Pons (tissue), 1 donor: Measurements from ENCODE around the gene GFOD1.
"Not testable (repeated sequence)": the region's sequence is repeated elsewhere in the genome, so short reads cannot be mapped to it uniquely, and the experiment has no call there.

ENCODE experiments used
- DNase-seq: peaks from one replicate; pipeline ENCODE4 v3.0.0-alpha.2; 2016; ENCODE audit warnings: low spot score

GFOD1 gene

GRCh38 chr6:13404892-13405254 lies 82.5 kb downstream of the GFOD1 start:
- DNase-seq: no peak

DNA sequence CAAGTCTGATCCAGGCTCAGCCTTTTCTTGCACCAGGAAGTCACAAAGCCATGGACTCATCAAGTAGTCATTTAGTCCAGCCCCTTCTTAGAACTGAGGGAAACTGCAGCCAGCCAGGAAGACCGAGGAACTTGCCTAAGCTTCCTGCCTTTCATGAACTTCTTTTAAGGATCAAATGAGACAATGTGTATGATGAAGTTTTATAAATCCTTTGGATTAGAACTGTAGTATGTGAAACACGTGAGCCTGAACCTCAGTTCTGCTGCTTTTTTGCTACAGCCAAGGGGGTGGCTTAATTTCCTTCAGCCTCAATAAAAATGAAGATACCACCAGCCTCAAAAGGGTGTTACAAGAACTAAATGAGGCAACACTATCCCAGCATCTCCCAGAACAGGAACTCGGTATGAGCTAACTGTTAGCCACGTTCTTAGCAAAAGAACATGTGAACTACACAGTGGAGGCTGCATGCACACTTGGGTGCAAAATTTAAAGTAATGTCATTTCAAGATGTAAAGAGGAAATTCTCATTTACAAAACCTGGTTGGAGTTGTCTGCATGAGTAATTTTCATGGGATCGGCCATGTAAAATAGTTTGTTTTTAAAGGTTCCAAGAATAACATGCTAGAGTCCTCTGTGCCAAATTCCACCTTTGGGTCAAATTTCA lies 83.0 kb downstream of the GFOD1 start:
- DNase-seq: no peak

- DNase-seq: no peak
Measured at GRCh38 chr6:13402711-13403110, 84.7 kb downstream of the GFOD1 start.

DNA sequence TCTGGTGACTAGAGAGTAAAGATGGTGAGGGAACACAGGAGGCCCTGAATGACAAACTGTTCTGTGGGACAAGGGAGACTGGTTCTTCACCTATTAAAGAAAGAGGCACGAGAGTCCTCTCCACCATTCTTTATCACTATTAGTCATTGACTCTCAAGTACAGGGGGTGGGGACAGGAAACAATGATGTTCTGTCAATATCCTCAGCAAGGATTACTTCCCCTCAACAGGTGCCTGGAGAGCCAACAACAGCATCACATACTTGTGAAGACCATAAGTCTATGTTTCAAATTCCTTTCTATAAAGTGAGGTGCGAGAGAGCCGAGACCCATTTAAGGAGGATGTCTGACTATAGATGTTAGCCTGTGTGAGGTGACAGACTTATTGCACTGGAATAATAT lies 86.6 kb downstream of the GFOD1 start:
- DNase-seq: no peak

DNA sequence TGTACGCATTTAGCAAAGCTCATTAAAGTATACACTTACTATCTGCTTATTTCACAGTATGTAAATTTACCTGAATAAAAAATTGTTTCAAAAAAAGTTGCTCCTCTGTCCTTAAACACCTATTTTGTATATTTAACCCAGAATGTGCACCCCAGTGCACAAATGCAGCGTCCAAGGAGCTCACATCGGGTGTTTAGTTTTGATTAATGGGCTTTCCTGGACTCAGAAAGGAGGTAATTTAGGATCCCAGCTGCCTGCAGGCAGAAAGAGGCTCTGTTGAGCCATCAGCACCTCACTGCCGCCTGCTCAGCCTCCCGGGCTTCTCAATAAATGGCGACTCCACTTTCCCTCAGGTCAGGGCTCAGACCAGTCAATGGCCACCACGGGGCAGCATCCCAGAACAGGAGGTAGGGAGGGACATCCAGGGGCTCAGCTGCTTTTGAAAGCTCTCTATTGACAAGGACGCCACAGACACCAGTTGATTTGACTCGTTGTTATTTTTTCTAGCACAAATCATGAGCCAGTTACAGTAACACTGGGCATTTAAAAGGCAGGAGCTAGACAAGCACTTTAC lies 88.9 kb downstream of the GFOD1 start:
- DNase-seq: no peak

DNA sequence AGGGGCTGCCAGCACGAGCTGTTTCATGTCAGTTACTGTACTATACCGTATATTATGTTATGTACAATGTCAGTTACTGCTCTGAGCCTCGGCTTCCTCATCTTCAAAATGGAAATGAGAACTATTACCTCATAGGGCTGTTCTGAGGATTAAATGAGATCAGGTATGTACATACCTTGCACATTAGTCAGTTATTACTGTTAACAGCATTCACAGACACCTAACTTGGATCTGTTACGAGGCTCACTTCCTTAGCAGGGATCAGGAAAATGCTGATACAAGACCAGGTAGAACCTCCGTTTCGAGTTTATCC lies 89.4 kb downstream of the GFOD1 start:
- no peak for DNase-seq

DNA sequence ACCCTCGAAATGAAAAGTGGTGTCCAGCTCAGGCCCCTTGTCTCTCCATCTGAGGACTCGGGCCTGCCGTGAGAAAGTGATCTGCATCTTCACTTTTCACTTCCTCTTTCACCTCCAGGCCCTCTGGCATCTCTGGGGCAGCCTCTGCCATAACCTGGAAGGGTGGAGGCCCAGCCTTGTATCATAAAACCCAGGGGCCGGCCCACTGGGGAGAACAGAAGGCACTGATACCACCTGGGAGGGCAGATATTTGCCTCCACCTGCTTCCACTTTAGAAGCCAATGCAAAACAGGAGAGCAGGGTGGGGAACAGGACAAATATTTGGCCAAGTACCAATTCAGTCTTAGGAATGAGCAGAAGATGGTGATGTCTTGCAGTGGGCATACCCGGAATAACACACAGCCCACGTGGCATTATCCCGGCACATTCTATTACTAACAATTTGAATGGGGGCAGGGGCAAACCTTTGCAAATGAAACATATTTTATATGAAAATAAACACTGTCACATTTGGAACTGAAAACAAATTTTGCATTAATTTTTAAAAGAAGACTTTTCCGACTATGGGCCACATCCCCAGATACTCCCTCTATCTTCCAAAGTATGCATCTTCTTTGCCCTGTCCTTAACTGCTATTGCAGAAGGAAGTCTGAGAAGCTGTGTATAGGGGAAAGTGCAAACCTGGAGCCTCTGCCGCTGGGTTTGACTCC lies 89.9 kb downstream of the GFOD1 start:
- no peak for DNase-seq

DNA sequence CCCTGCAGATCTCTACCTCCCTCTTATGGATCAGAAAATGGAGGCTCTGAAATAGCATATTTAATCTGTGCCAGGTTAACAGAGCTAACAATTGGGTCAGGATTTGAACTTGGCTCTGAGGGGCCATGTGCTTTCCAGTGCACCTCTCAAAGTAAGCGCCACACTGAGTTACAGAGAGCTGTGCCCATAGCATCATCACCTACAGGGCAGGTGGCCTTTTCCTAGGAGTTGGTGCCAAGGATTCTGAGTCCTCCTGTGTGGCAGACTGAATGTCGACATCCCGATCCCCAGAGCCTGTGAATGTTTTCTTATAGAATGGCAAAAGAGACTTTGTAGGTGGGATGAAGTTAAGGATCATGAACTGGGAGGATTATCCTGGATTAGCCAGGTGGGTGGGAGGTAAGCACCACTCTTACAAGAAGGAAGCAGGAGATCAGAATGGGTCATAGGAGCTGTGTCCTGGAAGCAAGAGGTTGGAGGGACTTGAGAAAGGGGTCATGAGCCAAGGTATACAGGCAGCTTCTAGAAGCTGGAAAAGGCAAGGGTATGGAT lies 91.1 kb downstream of the GFOD1 start:
- DNase-seq: no peak

GRCh38 chr6:13395272-13396237 lies 91.8 kb downstream of the GFOD1 start:
- peak; percentile 80 for DNase-seq

DNA sequence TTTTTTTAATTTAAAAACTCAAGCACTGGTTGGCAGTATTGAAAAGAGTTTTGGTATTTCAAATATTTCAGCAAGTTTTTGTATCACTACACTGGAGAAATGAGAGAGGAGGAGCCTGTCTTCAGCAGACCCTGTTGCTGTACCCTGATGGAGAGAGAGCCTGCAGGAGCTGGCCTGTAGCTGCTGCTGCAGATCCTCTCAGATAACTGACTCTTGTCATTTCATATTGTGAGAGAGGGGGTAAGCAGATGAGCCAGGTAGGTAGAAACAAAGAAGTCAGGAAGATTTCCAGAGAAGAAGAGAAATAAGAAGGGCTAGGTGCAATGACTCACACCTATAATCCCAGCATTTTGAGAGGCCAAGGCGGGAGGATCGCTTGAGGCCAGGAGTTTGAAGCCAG lies 94.9 kb downstream of the GFOD1 start:
- no peak for DNase-seq

DNA sequence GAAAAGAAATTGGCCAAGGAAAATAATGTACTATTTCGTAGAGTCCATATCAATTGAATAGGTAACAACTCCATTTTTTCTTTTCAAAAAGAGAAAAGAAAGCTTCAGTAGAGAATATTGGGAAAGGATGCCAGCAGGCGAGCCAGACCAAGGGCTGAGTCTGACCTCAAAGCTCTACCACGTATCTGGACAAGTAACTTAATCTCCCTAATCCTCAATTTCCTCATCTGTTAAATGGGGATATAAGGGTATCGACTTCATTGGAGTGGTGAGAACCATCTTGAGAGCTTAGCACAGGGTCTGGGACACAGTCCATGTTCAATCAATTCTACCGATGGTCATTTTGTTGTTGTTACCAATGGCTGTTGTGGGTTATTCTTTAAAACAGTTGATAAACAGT lies 95.9 kb downstream of the GFOD1 start:
- DNase-seq: no peak

DNA sequence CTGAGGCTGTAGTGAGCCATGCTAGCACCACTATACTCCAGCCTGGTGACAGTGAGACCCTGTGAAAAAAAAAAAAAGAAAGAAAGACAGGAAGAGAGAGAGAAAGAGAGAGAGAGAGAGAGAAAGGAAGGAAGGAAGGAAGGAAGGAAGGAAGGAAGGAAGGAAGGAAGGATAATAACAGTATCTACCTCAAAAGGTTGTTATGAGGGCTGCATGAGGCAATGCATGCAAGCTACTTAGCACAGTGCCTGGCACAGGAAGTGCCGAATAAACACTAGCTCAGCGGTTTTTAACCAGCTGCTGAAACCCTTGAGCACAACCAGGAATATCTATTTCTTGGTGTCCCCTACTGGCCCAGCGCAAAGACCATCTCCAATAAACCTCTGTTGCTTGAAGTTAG lies 96.7 kb downstream of the GFOD1 start:
- no peak for DNase-seq

GRCh38 chr6:13389237-13389636 lies 98.2 kb downstream of the GFOD1 start:
- not testable (repeated sequence) for DNase-seq

DNA sequence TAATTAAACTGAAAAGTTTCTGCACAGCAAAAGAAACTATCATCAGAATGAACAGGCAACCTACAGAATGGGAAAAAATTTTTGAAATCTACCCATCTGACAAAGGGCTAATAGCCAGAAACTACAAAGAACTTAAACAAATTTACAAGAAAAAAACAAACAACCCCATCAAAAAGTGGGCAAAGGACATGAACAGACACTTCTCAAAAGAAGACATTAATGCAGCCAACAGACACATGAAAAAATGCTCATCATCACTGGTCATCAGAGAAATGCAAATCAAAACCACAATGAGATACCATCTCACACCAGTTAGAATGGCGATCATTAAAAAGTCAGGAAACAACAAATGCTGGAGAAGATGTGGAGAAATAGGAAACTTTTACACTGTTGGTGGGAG lies 98.6 kb downstream of the GFOD1 start:
- not testable (repeated sequence) for DNase-seq

DNA sequence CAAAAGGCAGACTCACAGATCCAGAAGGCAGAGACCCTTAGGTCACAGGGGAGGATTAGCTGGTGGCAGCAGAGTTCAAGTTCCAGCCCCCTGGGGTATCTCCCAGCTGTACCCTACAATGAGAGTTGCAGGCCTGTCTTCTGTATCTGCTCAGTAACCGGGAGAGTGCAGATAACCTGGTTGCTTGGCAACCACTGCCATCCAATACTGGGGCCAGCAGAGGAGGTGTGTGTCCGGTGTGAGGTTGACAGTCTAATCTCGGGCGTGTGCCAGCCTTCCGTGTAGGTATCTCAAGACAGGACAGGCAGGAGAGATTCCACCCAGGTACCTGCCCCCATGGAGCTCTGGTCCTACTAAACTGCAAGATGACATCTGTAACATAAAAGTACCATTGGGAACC lies 102.4 kb downstream of the GFOD1 start:
- DNase-seq: no peak

DNA sequence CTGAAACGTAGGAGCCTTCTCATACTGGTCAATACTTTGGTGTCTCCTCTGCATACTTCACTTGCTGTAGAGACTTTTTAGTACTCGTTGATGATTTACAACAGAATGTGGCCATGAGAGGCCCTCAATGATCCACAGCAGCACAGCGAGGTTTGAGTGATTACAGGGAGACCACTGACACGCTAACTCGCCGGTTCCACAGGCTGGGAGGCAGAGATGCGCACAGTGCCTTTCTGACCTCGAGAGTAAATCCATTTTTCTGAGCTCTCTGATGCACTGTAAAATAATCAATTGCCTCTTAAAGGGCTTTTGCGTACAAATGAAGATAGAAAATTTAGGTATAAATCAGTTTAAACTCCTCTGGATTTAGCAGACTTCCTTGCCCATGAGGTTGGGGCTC lies 102.9 kb downstream of the GFOD1 start:
- no peak for DNase-seq

DNA sequence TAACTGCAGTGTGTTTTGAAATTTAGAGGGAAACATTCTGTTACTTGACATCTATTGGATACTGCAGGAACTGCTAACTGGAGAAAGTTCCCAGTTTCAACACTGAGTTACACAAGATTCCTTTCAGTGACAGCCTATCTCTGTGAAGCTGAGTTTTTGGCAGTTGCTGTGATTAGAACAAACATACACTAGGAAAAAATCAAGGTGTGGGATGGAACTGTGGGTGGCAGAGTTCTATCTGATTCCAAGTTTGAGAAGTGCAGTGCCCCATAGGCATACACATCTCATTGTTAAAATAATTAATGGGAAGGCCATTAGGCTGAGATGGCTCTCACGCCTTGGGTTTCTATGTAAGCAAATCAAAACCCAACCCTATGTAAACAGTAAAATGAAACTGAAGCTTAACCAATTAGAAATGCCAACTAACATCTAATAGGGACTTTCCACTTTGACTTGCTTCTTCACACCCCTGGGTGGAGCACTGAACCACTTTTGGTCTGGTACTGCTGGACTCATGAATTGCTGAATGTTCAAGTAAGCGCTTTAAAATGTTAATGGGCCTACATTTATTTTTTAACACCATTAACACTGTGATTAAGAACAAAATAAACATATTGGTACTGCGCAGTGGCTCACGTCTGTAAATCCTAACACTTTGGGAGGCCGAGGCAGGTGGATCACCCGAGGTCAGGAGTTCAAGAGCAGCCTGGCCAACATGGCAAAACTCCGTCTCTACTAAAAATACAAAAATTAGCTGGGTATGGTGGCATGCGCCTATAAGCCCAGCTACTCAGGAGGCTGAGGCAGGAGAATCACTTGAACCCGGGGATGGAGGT lies 103.9 kb downstream of the GFOD1 start:
- no peak for DNase-seq

DNA sequence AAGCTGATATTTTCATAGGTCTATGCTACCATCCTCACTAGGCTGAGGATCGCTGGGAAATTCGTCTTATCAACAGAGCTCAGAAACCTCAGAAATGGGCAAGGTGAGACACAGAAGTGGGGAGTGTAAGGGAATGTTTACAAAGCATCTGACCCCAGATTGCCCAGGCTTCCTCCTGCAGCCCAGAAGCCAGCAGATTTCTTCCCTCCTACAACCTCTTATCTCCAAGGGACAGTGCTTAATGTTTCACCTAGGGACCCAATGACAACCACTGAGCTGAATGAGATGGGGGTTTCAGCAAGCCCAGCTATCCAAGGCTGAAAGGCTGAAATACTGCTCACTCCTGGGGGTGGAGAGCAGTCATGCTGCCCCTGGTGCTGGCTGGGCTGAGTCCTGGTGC lies 106.6 kb downstream of the GFOD1 start:
- no peak for DNase-seq

GRCh38 chr6:13378669-13379590 lies 108.5 kb downstream of the GFOD1 start:
- no peak for DNase-seq

- DNase-seq: no peak
Measured at GRCh38 chr6:13377054-13377758, 110.2 kb downstream of the GFOD1 start.
